ENCODE results near the gene SMOC2.

DNA sequence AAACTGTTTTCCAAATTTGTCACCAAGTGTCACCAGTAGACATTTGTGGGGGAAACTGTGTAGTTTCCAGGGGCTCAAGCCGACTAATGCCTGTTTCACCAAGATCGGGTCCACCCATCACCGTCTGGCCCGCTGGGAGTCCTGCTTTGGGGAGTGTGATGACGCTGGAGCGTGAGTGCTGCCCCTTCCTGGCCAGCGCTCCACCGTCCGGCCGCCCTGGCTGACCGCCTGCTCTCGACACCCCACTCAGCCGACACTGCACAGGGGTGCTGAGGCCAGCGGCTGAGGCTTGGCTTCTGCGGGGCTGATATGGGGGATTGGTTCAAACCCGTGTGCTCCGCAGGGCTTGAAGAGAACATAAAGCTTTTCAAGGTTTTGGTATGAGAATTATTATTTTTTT lies 160.1 kb downstream of the SMOC2 start:
- TF ChIP-seq, protein P1, sequence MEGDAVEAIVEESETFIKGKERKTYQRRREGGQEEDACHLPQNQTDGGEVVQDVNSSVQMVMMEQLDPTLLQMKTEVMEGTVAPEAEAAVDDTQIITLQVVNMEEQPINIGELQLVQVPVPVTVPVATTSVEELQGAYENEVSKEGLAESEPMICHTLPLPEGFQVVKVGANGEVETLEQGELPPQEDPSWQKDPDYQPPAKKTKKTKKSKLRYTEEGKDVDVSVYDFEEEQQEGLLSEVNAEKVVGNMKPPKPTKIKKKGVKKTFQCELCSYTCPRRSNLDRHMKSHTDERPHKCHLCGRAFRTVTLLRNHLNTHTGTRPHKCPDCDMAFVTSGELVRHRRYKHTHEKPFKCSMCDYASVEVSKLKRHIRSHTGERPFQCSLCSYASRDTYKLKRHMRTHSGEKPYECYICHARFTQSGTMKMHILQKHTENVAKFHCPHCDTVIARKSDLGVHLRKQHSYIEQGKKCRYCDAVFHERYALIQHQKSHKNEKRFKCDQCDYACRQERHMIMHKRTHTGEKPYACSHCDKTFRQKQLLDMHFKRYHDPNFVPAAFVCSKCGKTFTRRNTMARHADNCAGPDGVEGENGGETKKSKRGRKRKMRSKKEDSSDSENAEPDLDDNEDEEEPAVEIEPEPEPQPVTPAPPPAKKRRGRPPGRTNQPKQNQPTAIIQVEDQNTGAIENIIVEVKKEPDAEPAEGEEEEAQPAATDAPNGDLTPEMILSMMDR (IDR thresholded peaks at IDR 0.05) = no peak
- TF ChIP-seq EZH2 (IDR thresholded peaks at IDR 0.05; ENCODE audit: borderline replicate concordance, insufficient read depth, low read depth, low read length, poor library complexity, severe bottlenecking) = no peak

All from B cell (primary cell).